GM10847 (cell line): Measurements from ENCODE around the gene IFI27L1.

Experiments
- POLR2A ChIP-seq: IDR thresholded peaks from 2 replicates; pipeline ENCODE4 v1.6.1; 2011; ENCODE audit not compliant: insufficient read length; ENCODE audit errors: extremely low read depth

Gene IFI27L1

GRCh38 chr14:94080621-94081385 is at the start of gene IFI27L1, which contains the start of gene DDX24:
TSS of gene IFI27L1 (plus strand) at chr14:94081310. CDS start at chr14:94096938, 15,628 bp downstream.
TSS of gene DDX24 (minus strand) at chr14:94081202. CDS start at chr14:94079742, 1,460 bp downstream.
- TF ChIP-seq POLR2A, result peak; percentile 92

GRCh38 chr14:94031883-94032279 is 49.2 kb upstream of the IFI27L1 start:
- no peak for TF ChIP-seq POLR2A

GRCh38 chr14:94034886-94035285 is 46.2 kb upstream of the IFI27L1 start:
- no peak for TF ChIP-seq POLR2A

- TF ChIP-seq POLR2A, result no peak
These were observed 44.6 kb upstream of the IFI27L1 start for GRCh38 chr14:94036313-94037167.

GRCh38 chr14:94037954-94038353 is 43.2 kb upstream of the IFI27L1 start:
- no peak for TF ChIP-seq POLR2A

GRCh38 chr14:94038510-94038909 is 42.6 kb upstream of the IFI27L1 start:
- no peak for TF ChIP-seq POLR2A

GRCh38 chr14:94038921-94039629 is 42.0 kb upstream of the IFI27L1 start:
- no peak for TF ChIP-seq POLR2A

GRCh38 chr14:94040247-94040646 is 40.9 kb upstream of the IFI27L1 start:
- no peak for TF ChIP-seq POLR2A

- TF ChIP-seq POLR2A, result no peak
These were observed 40.3 kb upstream of the IFI27L1 start for GRCh38 chr14:94040796-94041195.

- TF ChIP-seq POLR2A, result no peak
These were observed 39.4 kb upstream of the IFI27L1 start for GRCh38 chr14:94041551-94042346.

- TF ChIP-seq POLR2A, result no peak
These were observed 38.5 kb upstream of the IFI27L1 start for GRCh38 chr14:94042433-94043091.

- no peak for TF ChIP-seq POLR2A
These were observed 37.9 kb upstream of the IFI27L1 start for GRCh38 chr14:94043111-94043755.

- TF ChIP-seq POLR2A, result no peak
These were observed 37.2 kb upstream of the IFI27L1 start for GRCh38 chr14:94043756-94044475.
